Astrocyte (in vitro differentiated cells and primary cell): ENCODE measurements around the gene CLCN1. TPM values are rescaled to one million over a fixed set of nuclear protein-coding genes. Genes with fewer than 3 reads are reported as not detected.

Source experiments
- DNase-seq: peaks from one replicate; pipeline ENCODE4 v3.0.0-alpha.2; 2010; ENCODE audit warnings: low read depth
- FAIRE-seq: peaks from 2 replicates; lab custom pipeline; 2011; peaks lifted over from hg19 to GRCh38; lab: Jason Lieb, UNC
- H2AFZ ChIP-seq: 2 replicates; pipeline ENCODE4 v1.6.0; 2012; ENCODE audit warnings: low read depth, low read length, inconsistent platforms
- H3K27ac ChIP-seq: 2 replicates; pipeline ENCODE4 v1.5.1; 2011; ENCODE audit warnings: low read depth, low read length, inconsistent platforms
- H3K27me3 ChIP-seq: 2 replicates; pipeline ENCODE4 v1.6.0; 2011; ENCODE audit warnings: low read length, inconsistent platforms; ENCODE audit not compliant: insufficient read depth
- H3K36me3 ChIP-seq: 2 replicates; pipeline ENCODE4 v1.5.1; 2011; ENCODE audit warnings: low read length, inconsistent platforms; ENCODE audit not compliant: insufficient read depth
- H3K4me1 ChIP-seq: 2 replicates; pipeline ENCODE4 v1.5.1; 2011; ENCODE audit warnings: low read length, inconsistent platforms; ENCODE audit not compliant: insufficient read depth
- H3K4me2 ChIP-seq: 2 replicates; pipeline ENCODE4 v1.6.0; 2012; ENCODE audit warnings: low read length, inconsistent platforms
- H3K4me3 ChIP-seq: 2 replicates; pipeline ENCODE4 v1.5.1; 2011; ENCODE audit warnings: low read depth, mild to moderate bottlenecking, low read length, inconsistent platforms; ENCODE audit not compliant: insufficient read depth
- H3K79me2 ChIP-seq: 2 replicates; pipeline ENCODE4 v1.6.0; 2012; ENCODE audit warnings: mild to moderate bottlenecking, low read length, inconsistent platforms; ENCODE audit not compliant: insufficient read depth
- H3K9ac ChIP-seq: 2 replicates; pipeline ENCODE4 v1.6.0; 2012; ENCODE audit warnings: mild to moderate bottlenecking, low read length, inconsistent platforms
- H3K9me3 ChIP-seq: 2 replicates; pipeline ENCODE4 v1.5.1; 2012; ENCODE audit warnings: low read depth, mild to moderate bottlenecking, low read length, inconsistent platforms; ENCODE audit not compliant: insufficient read depth
- H4K20me1 ChIP-seq: 2 replicates; pipeline ENCODE4 v1.6.0; 2012; ENCODE audit warnings: low read length, inconsistent platforms; ENCODE audit not compliant: insufficient read depth
- H3K27ac Mint-ChIP-seq: one replicate; pipeline ENCODE4 v1.8.0; 2021; ENCODE audit warnings: mild to moderate bottlenecking, mixed read lengths; ENCODE audit not compliant: unreplicated experiment
- H3K27me3 Mint-ChIP-seq: one replicate; pipeline ENCODE4 v1.8.0; 2021; ENCODE audit warnings: low read depth, mixed read lengths; ENCODE audit not compliant: unreplicated experiment
- H3K36me3 Mint-ChIP-seq: one replicate; pipeline ENCODE4 v1.8.0; 2021; ENCODE audit warnings: low read depth, mixed read lengths; ENCODE audit not compliant: unreplicated experiment
- H3K4me1 Mint-ChIP-seq: one replicate; pipeline ENCODE4 v1.8.0; 2021; ENCODE audit warnings: low read depth, mixed read lengths; ENCODE audit not compliant: unreplicated experiment
- H3K4me3 Mint-ChIP-seq: one replicate; pipeline ENCODE4 v1.8.0; 2021; ENCODE audit warnings: mild to moderate bottlenecking, moderate library complexity, mixed read lengths; ENCODE audit not compliant: unreplicated experiment
- H3K9me3 Mint-ChIP-seq: one replicate; pipeline ENCODE4 v1.8.0; 2021; ENCODE audit warnings: mild to moderate bottlenecking, mixed read lengths; ENCODE audit not compliant: unreplicated experiment
- CTCF ChIP-seq: IDR thresholded peaks from 2 replicates; pipeline ENCODE4 v1.5.1; 2011; ENCODE audit warnings: low read depth, mild to moderate bottlenecking, inconsistent platforms, low read length, moderate library complexity; ENCODE audit not compliant: insufficient read depth
- EZH2 ChIP-seq: IDR thresholded peaks from 2 replicates; pipeline ENCODE4 v1.6.1; 2012; ENCODE audit warnings: mild to moderate bottlenecking, low read length, inconsistent platforms; ENCODE audit not compliant: insufficient read depth
- total RNA-seq: library from RNA; stranded (reverse); gene quantifications from 2 replicates; pipeline ENCODE4 v1.2.1, GENCODE V29; 2021

The CLCN1 gene
- total RNA-seq, 1 donor from 2014 or later: not detected

GRCh38 chr7:143352531-143353002, 36.7 kb downstream of the CLCN1 start:
- Histone ChIP-seq H2AFZ (no peak overlapping the region), H3K4me2 (no peak overlapping the region), H3K36me3 (no peaks in the 10 kb centered on the region), H3K4me1 (no peaks in the 10 kb centered on the region), H3K9ac (no peak overlapping the region), H3K79me2 (no peaks in the 10 kb centered on the region), H3K27me3 (peaks cover 18% of the 10 kb centered on the region), H3K27ac (no peak overlapping the region), H4K20me1 (no peaks in the 10 kb centered on the region), H3K4me3 (no peak overlapping the region), H3K9me3 (no peaks in the 10 kb centered on the region)
- Mint-ChIP-seq H3K4me3 (peak overlapping the region; percentile 66), H3K27me3 (peaks cover 34% of the 10 kb centered on the region), H3K4me1 (peaks cover 9% of the 10 kb centered on the region), H3K9me3 (peaks cover 2% of the 10 kb centered on the region), H3K27ac (no peak overlapping the region), H3K36me3 (peaks cover 18% of the 10 kb centered on the region)
- FAIRE-seq (no peak), DNase-seq (no peak)
- TF ChIP-seq CTCF (no peak), EZH2 (no peak)

- Histone ChIP-seq H3K4me1 (no peaks in the 10 kb centered on the region), H3K9ac (no peak overlapping the region), H3K36me3 (no peaks in the 10 kb centered on the region), H4K20me1 (no peaks in the 10 kb centered on the region), H3K9me3 (no peaks in the 10 kb centered on the region), H3K79me2 (no peaks in the 10 kb centered on the region), H2AFZ (no peak overlapping the region), H3K4me2 (no peak overlapping the region), H3K27ac (no peak overlapping the region), H3K4me3 (no peak overlapping the region), H3K27me3 (peaks cover 9% of the 10 kb centered on the region)
- Mint-ChIP-seq H3K27me3 (peaks cover 20% of the 10 kb centered on the region), H3K36me3 (peaks cover 21% of the 10 kb centered on the region), H3K4me1 (peaks cover 9% of the 10 kb centered on the region), H3K27ac (no peak overlapping the region), H3K9me3 (peaks cover 2% of the 10 kb centered on the region), H3K4me3 (no peak overlapping the region)
- FAIRE-seq (no peak), DNase-seq (no peak)
- TF ChIP-seq CTCF (no peak), EZH2 (no peak)
These were observed 38.5 kb downstream of the CLCN1 start for GRCh38 chr7:143354376-143354775.

GRCh38 chr7:143354965-143355364, 39.1 kb downstream of the CLCN1 start:
- H3K27ac Mint-ChIP-seq: peak overlapping the region; percentile 50
- FAIRE-seq (no peak), DNase-seq (no peak)

More at GRCh38 chr7:143354965-143355364, 39.1 kb downstream of the CLCN1 start:
- no peak overlapping the region for H2AFZ ChIP-seq
- Mint-ChIP-seq H3K4me3 (no peak overlapping the region), H3K27me3 (peaks cover 20% of the 10 kb centered on the region), H3K36me3 (peaks cover 24% of the 10 kb centered on the region), H3K4me1 (peaks cover 9% of the 10 kb centered on the region), H3K9me3 (peaks cover 2% of the 10 kb centered on the region)
- H4K20me1 ChIP-seq: no peaks in the 10 kb centered on the region
- H3K79me2 ChIP-seq: no peaks in the 10 kb centered on the region
- no peak overlapping the region for H3K4me2 ChIP-seq
- no peaks in the 10 kb centered on the region for H3K4me1 ChIP-seq
- H3K4me3 ChIP-seq: no peak overlapping the region
- H3K36me3 ChIP-seq: no peaks in the 10 kb centered on the region
- H3K27ac ChIP-seq: no peak overlapping the region
- TF ChIP-seq EZH2 (no peak), CTCF (no peak)
- no peaks in the 10 kb centered on the region for H3K9me3 ChIP-seq
- no peak overlapping the region for H3K9ac ChIP-seq
- peaks cover 3% of the 10 kb centered on the region for H3K27me3 ChIP-seq
